GM10248 (cell line): ENCODE measurements around the gene SIM1.

Source experiments
- CTCF ChIA-PET: fragments of 300-600 bp; sonication (Branson Sonifier 250); formaldehyde crosslinking; extraction: SDS; loops from one replicate; lab custom pipeline; 2021; ENCODE audit warnings: antibody characterized with exemption; lab: Yijun Ruan, JAX
- POLR2A ChIA-PET: fragments of 350-650 bp; sonication (Branson Sonifier 250); formaldehyde crosslinking; extraction: SDS; loops from one replicate; lab custom pipeline; 2020; ENCODE audit warnings: antibody characterized with exemption; lab: Yijun Ruan, JAX
- DNase-seq: peaks from one replicate; pipeline ENCODE4 v3.0.0; 2012; ENCODE audit errors: extremely low spot score
- TF ChIP-seq, protein P1 (sequence below): IDR thresholded peaks from 2 replicates; pipeline ENCODE4 v1.5.1; 2012; ENCODE audit warnings: mild to moderate bottlenecking, low read depth; ENCODE audit errors: extremely low read depth, missing control alignments, control extremely low read depth

The SIM1 gene

DNA sequence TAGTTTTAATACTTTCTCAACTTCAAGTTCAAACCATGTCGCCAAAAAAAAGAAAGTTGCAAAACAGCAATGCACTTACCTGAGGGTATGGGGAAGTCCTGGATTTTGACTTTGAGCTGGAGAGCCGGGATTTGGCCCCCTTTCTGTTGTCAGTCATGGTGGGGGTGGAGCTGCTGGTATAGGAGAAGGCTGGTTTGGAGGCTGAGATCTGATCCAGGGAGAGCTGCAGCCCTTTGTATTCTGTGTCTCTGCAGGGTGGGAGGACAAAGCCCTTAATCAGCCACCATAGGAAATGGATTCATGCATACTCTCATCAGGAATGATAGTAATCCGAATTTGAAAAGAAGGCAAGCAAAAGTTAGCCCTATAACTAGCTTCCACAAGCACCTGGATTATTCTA lies 44.0 kb downstream of the SIM1 start:
- CTCF ChIA-PET = interaction anchor here (3.2 kb wide), 1 partner anchor 12 kb away, joined by 10 read pairs; no protein-coding TSS in a partner anchor
- TF ChIP-seq, protein P1, sequence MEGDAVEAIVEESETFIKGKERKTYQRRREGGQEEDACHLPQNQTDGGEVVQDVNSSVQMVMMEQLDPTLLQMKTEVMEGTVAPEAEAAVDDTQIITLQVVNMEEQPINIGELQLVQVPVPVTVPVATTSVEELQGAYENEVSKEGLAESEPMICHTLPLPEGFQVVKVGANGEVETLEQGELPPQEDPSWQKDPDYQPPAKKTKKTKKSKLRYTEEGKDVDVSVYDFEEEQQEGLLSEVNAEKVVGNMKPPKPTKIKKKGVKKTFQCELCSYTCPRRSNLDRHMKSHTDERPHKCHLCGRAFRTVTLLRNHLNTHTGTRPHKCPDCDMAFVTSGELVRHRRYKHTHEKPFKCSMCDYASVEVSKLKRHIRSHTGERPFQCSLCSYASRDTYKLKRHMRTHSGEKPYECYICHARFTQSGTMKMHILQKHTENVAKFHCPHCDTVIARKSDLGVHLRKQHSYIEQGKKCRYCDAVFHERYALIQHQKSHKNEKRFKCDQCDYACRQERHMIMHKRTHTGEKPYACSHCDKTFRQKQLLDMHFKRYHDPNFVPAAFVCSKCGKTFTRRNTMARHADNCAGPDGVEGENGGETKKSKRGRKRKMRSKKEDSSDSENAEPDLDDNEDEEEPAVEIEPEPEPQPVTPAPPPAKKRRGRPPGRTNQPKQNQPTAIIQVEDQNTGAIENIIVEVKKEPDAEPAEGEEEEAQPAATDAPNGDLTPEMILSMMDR = no peak
- POLR2A ChIA-PET = no interaction called here
- DNase-seq = no peak

DNA sequence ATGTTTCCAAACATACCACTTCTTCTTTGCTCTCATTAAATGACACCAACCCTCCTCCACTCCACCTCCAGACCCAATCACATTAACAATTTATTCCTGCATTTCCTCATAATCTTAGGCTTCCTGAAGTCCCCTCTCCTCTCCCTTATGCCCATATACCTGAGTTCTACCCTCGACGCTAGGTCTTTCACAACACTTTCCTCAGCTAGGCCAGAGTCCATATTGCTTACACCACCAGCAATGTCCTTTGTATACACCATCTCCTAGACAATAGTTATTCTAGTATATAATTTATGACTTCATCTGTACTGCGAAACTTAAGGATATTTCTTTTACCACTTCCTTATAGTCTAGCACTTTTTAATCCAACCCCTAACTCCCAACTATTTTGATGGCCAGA lies 47.7 kb downstream of the SIM1 start:
- POLR2A ChIA-PET = no interaction called here
- no peak for DNase-seq
- CTCF ChIA-PET = interaction anchor here (1.8 kb wide), 1 partner anchor 50 kb away, joined by 3 read pairs; no protein-coding TSS in a partner anchor
- TF ChIP-seq, protein P1 = no peak

DNA sequence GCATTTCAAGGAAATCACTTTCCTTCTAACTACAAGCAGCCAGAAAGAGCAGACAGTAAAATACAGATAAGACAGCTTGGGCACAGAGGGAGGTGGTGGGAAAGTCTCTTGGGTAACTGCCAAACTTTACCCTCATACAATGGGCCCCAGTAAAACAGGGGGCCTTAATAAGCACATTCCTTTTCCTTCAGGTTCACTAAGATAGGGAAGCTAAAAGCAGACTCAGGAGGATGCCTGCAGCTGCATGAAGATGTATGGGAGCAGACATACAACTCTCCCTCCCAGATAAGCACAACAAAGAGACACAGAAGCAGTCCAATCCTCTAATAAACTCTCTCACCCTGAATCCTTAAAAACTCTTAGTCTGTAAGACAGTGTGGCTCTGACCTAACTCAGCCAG lies 49.0 kb downstream of the SIM1 start:
- DNase-seq = no peak
- TF ChIP-seq, protein P1 = no peak
- POLR2A ChIA-PET = no interaction called here
- CTCF ChIA-PET = interaction anchor here (1.2 to 1.8 kb wide), 3 partner anchors 11 to 186 kb away, joined by 3 to 5 read pairs (median 3); no protein-coding TSS in a partner anchor

DNA sequence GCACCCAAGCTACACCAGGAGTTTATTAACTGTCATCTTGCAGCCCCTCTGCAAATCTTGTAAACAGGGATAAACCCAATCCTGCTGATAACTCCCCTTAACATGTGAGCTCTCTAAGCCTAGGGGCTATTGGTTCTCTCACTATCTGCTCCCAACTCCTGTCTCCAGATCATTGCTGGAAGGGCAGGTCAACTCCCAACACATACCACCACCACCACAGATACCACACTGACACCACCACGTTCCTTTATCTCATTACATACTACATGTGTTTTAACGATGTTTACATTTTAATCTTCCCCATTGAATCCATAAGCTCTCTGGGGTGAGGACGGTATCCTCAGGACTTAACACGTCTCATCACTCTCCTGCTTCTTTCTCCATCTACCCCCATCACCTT lies 51.8 kb downstream of the SIM1 start:
- no peak for DNase-seq
- TF ChIP-seq, protein P1 = no peak
- ChIA-PET CTCF (no interaction called here), POLR2A (no interaction called here)

DNA sequence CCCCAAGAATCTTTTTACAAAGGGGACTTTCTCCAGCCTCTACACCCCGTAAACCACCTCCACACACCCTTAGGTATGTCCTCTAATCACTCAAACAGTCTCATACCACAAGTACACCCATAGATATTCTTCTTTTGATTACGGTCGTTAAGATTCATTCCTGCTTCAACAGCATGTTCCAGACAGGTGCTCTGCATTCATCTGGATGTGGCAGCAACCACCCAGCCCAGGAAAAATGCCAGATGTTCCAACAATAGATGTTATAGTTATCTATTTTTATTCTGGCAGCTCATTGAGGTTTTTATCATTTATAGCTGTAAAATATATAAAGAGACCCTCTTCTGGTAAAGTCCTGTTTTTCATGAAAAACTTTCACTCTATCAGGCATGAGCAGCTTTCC lies 60.7 kb downstream of the SIM1 start:
- ChIA-PET POLR2A (no interaction called here), CTCF (interaction anchor here (2.1 kb wide), 1 partner anchor 11 kb away, joined by 5 read pairs; no protein-coding TSS in a partner anchor)
- TF ChIP-seq, protein P1 = no peak
- DNase-seq = no peak

DNA sequence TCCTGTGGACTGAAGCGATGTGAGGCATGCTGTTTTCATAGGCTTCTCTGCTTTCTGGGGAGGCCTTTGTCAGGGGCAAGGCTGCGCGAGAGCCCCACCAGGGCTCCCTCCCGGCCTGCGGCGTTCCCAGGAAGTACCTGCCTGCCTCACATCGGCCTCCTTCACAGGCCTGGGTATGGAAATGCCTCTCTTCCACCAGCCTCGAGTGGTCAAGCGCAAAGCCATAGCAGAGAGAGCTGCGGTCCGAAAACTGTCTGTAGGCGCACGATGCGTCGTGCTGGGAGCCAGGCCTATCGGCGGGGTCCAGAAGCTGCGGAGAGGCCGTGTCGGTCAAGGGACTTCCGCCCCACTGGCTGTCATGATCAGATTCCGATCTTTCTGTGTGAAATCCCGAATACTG lies 71.2 kb downstream of the SIM1 start:
- CTCF ChIA-PET = no interaction called here
- TF ChIP-seq, protein P1 = no peak
- POLR2A ChIA-PET = no interaction called here
- no peak for DNase-seq
